MV-4-11 (cell line): ENCODE data around the gene ATXN1.

Experiments used
- DNase-seq: peaks from one replicate; lab custom pipeline; 2025; lab: John Stamatoyannopoulos, UW

Gene ATXN1

GRCh38 chr6:16783509-16783908 lies 22.2 kb upstream of the ATXN1 start:
- DNase-seq = no peak

- no peak for DNase-seq
These were observed 21.0 kb upstream of the ATXN1 start for GRCh38 chr6:16782278-16782677.

- no peak for DNase-seq
These were observed 20.3 kb upstream of the ATXN1 start for GRCh38 chr6:16781348-16782169.

GRCh38 chr6:16778521-16778920 lies 17.3 kb upstream of the ATXN1 start:
- DNase-seq = no peak

- DNase-seq = no peak
These were observed 16.5 kb upstream of the ATXN1 start for GRCh38 chr6:16777794-16778193.

GRCh38 chr6:16776394-16777017 lies 15.2 kb upstream of the ATXN1 start:
- DNase-seq = no peak

- no peak for DNase-seq
These were observed 13.2 kb upstream of the ATXN1 start for GRCh38 chr6:16774437-16774836.

- peak; percentile 39 for DNase-seq
These were observed 12.1 kb upstream of the ATXN1 start for GRCh38 chr6:16773362-16773761.

- DNase-seq = peak; percentile 65
These were observed 9.7 kb upstream of the ATXN1 start for GRCh38 chr6:16770701-16771569.

GRCh38 chr6:16769986-16770376 lies 8.7 kb upstream of the ATXN1 start:
- no peak for DNase-seq

GRCh38 chr6:16769131-16769985 lies 8.1 kb upstream of the ATXN1 start:
- peak; percentile 94 for DNase-seq

GRCh38 chr6:16768477-16768830 lies 7.2 kb upstream of the ATXN1 start:
- no peak for DNase-seq

- no peak for DNase-seq
These were observed 6.7 kb upstream of the ATXN1 start for GRCh38 chr6:16767765-16768476.

GRCh38 chr6:16766836-16767745 lies 5.8 kb upstream of the ATXN1 start:
- DNase-seq = no peak

GRCh38 chr6:16766043-16766536 lies 4.8 kb upstream of the ATXN1 start:
- peak; percentile 68 for DNase-seq

GRCh38 chr6:16765235-16765634 lies 4.0 kb upstream of the ATXN1 start:
- DNase-seq = no peak

GRCh38 chr6:16764188-16764950 lies 3.1 kb upstream of the ATXN1 start:
- DNase-seq = peak; percentile 27

- peak; percentile 59 for DNase-seq
These were observed 1.6 kb upstream of the ATXN1 start for GRCh38 chr6:16762550-16763477.
